Astrocyte of the cerebellum (primary cell): ENCODE measurements around the gene PRAMEF11.
"Not testable (repeated sequence)": the region's sequence is repeated elsewhere in the genome, so short reads cannot be mapped to it uniquely, and the experiment has no call there.

ENCODE experiments used
- DNase-seq: peaks from one replicate; pipeline ENCODE4 v3.0.0-alpha.2; 2011; ENCODE audit warnings: low read depth
- H3K4me3 ChIP-seq: 2 replicates; pipeline ENCODE4 v1.5.1; 2011; ENCODE audit warnings: mild to moderate bottlenecking, low read depth, low read length, moderate library complexity
- in situ Hi-C: cut with HindIII; loops from 2 replicates; pipeline ENCODE4 v1.10.0; 2017; ENCODE audit warnings: low sequenced_read_pairs
- TF ChIP-seq, protein P1 (sequence below): IDR thresholded peaks from 2 replicates; pipeline ENCODE4 v1.5.1; 2012; ENCODE audit warnings: low read length, low read depth, moderate library complexity, mild to moderate bottlenecking; ENCODE audit errors: missing control alignments

The PRAMEF11 gene

DNA sequence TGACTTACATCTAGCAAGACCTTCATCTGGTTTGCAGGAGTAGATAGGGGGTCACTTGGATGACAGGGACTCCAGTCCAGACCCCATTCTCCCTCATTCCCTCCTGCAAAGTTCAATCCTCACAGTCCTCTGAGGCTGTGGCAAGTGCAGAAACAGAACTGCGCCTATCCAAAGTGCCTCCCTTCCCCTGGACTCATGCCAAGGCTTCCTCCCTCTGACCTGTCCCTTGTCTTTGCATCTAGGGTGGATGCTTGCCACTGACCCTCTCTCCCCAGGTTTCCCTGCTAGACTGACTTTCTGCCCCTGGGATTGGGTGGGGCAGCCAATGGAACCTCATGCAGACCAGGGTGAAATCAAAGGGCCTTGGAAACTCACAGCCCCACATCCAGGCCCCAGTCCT lies 21.3 kb downstream of the PRAMEF11 start:
- TF ChIP-seq, protein P1, sequence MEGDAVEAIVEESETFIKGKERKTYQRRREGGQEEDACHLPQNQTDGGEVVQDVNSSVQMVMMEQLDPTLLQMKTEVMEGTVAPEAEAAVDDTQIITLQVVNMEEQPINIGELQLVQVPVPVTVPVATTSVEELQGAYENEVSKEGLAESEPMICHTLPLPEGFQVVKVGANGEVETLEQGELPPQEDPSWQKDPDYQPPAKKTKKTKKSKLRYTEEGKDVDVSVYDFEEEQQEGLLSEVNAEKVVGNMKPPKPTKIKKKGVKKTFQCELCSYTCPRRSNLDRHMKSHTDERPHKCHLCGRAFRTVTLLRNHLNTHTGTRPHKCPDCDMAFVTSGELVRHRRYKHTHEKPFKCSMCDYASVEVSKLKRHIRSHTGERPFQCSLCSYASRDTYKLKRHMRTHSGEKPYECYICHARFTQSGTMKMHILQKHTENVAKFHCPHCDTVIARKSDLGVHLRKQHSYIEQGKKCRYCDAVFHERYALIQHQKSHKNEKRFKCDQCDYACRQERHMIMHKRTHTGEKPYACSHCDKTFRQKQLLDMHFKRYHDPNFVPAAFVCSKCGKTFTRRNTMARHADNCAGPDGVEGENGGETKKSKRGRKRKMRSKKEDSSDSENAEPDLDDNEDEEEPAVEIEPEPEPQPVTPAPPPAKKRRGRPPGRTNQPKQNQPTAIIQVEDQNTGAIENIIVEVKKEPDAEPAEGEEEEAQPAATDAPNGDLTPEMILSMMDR: no peak

DNA sequence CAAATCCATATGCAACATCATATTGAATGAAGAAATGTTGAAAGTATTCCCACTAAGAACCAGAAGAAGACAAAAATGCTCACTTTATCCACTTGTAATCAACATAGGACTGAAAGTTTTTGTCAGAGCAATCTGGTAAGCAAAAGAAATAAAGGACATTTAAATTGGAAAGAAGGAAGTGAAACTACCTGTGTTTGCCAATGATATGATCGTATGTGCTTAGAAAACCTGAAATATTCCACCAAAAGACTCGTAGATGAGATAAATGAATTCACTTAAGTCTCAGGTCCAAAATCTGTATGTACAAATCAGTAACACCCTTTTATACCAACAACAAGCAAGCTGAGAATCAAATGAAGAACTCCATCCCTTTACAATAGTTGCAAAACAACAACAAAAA lies 31.5 kb downstream of the PRAMEF11 start:
- TF ChIP-seq, protein P1: no peak
- no peak for DNase-seq
- no peak overlapping the region for H3K4me3 ChIP-seq
- in situ Hi-C loops: no loop called here

More for the DNA sequence above, 21.3 kb downstream of the PRAMEF11 start:
- no peak overlapping the region for H3K4me3 ChIP-seq
- DNase-seq: no peak
- in situ Hi-C loops: no loop called here

DNA sequence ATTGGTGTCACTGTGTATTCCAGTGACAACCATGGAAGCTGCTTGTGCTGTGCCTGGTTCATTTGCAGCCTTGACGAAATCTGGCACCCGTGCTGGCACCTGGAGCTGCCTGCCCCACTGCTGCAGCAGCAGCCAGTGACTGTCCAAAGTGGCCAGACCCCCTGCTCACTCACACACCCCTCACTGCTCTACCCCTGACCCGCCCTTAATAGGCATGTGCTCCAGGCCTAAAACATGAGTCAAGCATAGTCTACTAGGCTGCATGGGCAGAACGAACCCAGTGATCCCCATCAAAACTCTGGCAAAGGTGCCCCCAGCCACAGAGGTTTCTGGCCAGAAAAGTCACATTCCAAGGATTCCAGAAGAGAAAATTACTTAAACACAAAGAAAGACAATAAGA lies 32.3 kb downstream of the PRAMEF11 start:
- no peak for DNase-seq
- no peak overlapping the region for H3K4me3 ChIP-seq
- TF ChIP-seq, protein P1: no peak
- in situ Hi-C loops: no loop called here

DNA sequence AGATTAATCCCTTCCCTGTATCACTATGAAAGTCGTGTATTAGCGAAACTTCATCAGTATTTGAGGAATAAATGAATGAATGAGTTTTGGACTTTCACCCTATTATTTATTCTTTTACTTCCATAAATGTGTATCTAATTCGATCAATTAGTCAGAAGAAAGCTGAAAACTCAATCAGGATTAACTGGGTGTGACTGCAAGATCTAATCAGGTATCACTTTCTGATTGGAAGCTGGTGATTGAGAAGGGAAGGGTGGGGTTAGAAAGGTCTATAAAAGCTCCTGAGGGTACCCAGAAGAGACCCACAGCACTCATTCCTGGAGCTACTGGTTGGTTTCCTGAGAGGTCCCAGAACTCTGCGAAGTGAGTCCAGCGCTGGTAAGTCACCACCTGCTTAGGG lies 40.1 kb downstream of the PRAMEF11 start, which contains the start of gene PRAMEF1:
Gene PRAMEF1, plus strand, starts transcription at position 301 of the 400 bp plus-strand sequence. CDS start 1,831 bp downstream, outside the sequence.
- H3K4me3 ChIP-seq, in situ Hi-C loops, DNase-seq: not testable (repeated sequence)

DNA sequence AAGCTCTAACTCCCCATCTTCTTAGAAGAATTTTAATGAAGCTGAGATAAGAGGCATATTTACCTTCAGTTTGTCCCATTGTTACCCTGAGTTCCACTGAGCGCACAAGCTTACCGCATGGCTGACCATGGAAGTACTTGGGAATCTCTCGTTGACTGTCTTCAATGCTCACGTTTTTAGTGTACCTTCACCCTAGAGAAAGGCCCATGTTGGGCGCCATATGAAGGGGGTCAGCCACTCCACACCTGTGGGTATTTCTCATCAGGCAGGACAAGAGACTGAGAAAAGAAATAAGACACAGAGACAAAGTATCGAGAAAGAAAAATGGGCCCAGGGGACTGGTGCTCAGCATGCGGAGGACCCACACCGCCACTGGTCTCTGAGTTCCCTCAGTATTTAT lies 46.5 kb downstream of the PRAMEF11 start:
- DNase-seq, in situ Hi-C loops: not testable (repeated sequence)

DNA sequence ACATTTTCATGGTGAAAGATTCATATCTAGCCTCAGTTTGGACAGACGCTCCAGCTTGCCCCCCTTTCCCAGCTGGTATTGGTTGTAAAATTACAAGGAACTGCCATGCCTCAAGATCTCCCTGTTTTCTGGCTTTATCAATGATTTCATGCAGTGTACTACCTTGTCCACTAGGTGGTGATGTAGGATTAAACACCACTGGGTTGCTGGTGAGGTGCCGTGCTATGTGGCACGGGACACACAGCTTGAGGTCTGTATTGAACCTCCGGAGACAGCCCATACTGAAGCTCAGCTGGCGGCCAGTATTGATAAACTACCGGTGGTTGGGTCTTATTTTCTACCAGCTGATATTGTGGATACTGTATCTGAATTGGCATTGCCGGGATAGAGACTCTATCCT lies 47.4 kb downstream of the PRAMEF11 start:
- in situ Hi-C loops, DNase-seq, H3K4me3 ChIP-seq: not testable (repeated sequence)

More for the DNA sequence above, 46.5 kb downstream of the PRAMEF11 start:
- H3K4me3 ChIP-seq: not testable (repeated sequence)

DNA sequence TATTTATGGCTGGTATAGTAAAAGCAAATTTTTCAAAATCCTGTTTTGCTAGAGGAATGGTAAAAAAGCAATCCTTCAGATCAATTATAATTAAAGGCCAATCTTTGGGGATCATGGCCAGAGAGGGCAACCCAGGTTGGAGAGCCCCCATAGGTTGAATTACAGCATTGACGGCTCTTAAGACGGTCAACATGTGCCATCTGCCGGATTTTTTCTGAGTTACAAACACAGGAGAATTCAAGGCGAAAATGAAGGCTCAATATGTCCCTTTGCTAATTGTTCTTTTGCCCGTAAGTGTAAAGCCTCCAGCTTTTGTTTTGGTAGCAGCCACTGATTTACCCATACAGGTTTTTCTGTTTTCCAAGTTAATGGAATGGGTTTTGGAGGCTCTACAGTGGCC lies 49.7 kb downstream of the PRAMEF11 start:
- DNase-seq, in situ Hi-C loops, H3K4me3 ChIP-seq: not testable (repeated sequence)

DNA sequence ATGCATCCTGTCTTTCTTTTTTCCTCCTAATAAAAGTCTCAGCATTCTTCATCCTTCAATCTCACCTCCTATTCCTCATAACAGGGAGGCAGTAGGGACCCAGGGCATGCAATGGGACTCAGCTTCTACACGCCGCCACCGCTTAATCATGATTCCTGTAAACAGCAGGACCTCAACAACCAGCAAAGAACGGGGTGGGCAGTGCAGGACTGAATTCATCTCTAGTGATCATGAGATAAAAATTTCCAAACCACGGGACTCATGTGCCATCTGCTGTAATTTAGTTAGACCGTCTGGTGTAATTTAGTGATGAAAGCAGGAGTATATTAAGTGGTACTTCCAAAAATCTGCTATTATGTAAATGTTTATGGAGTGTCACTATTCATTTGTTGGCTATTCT lies 52.3 kb downstream of the PRAMEF11 start:
- in situ Hi-C loops: no loop called here
- no peak for DNase-seq
- TF ChIP-seq, protein P1: no peak
- no peak overlapping the region for H3K4me3 ChIP-seq

DNA sequence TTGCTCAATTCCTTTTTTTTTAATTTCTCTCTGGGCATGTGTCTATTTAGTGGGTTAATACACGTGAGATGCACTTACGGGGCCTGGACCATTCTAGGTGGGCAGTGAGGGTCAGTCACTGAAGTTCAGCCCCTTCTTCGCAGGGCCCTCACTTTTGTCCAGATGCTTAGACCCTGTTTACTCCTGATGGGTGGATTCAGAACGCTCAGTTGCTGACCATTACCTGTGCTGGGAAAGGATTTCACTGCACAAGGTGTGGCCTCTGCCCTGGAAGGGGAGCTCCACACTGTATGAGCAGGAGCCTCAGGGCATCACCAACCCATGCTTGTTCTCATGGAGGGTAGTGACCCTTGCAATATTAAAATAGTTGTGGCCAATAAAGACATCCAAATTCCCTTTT lies 53.1 kb downstream of the PRAMEF11 start:
- no peak overlapping the region for H3K4me3 ChIP-seq
- TF ChIP-seq, protein P1: no peak
- in situ Hi-C loops: no loop called here
- DNase-seq: no peak
